Right atrium auricular region (tissue), 2 donors: ENCODE data around the gene CYP4F22. TPM values are rescaled to one million over a fixed set of nuclear protein-coding genes. Genes with fewer than 3 reads are reported as not detected.

Source experiments
- DNase-seq: peaks from one replicate; pipeline ENCODE4 v3.0.0-alpha.2; 2019; ENCODE audit warnings: low spot score
- H3K27ac ChIP-seq, 2 donors: fragments of 200-600 bp; sonication (generic); 1 replicate in 1 of 2; 2 replicates in 1 of 2; pipeline ENCODE4 v1.5.1; 2016 to 2019
- H3K27me3 ChIP-seq, 2 donors: fragments of 200-600 bp; sonication (generic); one replicate each; pipeline versions ENCODE4 v1.5.1 to v1.6.0; 2017 to 2019
- H3K36me3 ChIP-seq: fragments of 200-600 bp; sonication (generic); one replicate; pipeline ENCODE4 v1.5.1; 2016
- H3K4me1 ChIP-seq, 2 donors: fragments of 200-600 bp; sonication (generic); one replicate each; pipeline versions ENCODE4 v1.5.1 to v1.6.0; 2017 to 2019
- H3K4me3 ChIP-seq, 2 donors: fragments of 200-600 bp; sonication (generic); 1 replicate in 1 of 2; 2 replicates in 1 of 2; pipeline ENCODE4 v1.5.1; 2017 to 2019; ENCODE audit warnings: mild to moderate bottlenecking in 1 of 2, moderate library complexity in 1 of 2
- H3K9me3 ChIP-seq, 2 donors: fragments of 200-600 bp; sonication (generic); one replicate each; pipeline ENCODE4 v1.5.1; 2019
- total RNA-seq, 2 donors: library from RNA; depleted of rRNA; stranded (reverse); fragments of >200 nt; gene quantifications; one replicate each; pipeline ENCODE4 v1.1.0, GENCODE V29; 2016
- TF ChIP-seq, protein P1 (sequence below), 2 donors: fragments of 200-600 bp; sonication (generic); IDR thresholded peaks; one replicate each; pipeline ENCODE4 v1.5.1; 2019; ENCODE audit warnings: antibody characterized with exemption in 2 of 2

CYP4F22 gene
- total RNA-seq, 2 donors from 2014 or later: not detected

DNA sequence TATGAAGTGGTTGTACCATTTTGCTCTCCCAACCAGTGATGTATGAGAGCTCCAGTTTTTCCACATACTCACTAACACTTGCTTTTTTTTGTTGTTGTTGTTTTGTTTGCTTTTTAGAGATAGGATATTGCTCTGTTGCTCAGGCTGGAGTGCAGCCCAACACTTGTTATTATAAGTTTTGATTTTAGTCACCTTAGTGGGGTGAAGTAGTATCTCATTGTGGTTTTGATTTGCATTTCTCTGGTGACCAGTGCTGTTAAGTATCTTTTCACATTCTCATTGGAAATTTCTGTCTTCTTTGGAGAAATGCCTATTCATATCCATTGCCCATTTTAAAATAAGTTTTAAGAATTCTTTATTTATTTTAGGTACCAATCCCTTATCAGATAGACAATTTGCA, 31.3 kb downstream of the CYP4F22 start:
- Histone ChIP-seq H3K36me3 (no peaks in the 10 kb centered on the region), H3K27me3 (no peaks in the 10 kb centered on the region), H3K4me3 (no peak overlapping the region), H3K27ac (no peak overlapping the region), H3K4me1 (no peaks in the 10 kb centered on the region), H3K9me3 (peaks cover 0 to 16% of the 10 kb centered on the region in 2 donors)
- TF ChIP-seq, protein P1, sequence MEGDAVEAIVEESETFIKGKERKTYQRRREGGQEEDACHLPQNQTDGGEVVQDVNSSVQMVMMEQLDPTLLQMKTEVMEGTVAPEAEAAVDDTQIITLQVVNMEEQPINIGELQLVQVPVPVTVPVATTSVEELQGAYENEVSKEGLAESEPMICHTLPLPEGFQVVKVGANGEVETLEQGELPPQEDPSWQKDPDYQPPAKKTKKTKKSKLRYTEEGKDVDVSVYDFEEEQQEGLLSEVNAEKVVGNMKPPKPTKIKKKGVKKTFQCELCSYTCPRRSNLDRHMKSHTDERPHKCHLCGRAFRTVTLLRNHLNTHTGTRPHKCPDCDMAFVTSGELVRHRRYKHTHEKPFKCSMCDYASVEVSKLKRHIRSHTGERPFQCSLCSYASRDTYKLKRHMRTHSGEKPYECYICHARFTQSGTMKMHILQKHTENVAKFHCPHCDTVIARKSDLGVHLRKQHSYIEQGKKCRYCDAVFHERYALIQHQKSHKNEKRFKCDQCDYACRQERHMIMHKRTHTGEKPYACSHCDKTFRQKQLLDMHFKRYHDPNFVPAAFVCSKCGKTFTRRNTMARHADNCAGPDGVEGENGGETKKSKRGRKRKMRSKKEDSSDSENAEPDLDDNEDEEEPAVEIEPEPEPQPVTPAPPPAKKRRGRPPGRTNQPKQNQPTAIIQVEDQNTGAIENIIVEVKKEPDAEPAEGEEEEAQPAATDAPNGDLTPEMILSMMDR (IDR thresholded peaks at IDR 0.05): no peak
- no peak for DNase-seq

DNA sequence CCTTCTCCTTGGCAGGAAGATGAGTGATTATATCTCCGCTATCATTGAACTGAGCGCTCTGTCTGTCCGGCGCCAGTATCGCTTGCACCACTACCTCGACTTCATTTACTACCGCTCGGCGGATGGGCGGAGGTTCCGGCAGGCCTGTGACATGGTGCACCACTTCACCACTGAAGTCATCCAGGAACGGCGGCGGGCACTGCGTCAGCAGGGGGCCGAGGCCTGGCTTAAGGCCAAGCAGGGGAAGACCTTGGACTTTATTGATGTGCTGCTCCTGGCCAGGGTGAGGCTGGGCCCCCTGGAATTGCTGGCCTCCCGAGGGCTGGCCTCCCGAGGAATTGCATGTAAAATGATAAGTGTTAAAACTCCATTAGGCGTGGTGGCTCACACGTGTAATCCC, 32.1 kb downstream of the CYP4F22 start:
- no peaks in the 10 kb centered on the region for H3K36me3 ChIP-seq
- H3K27ac ChIP-seq: no peak overlapping the region
- no peaks in the 10 kb centered on the region for H3K4me1 ChIP-seq
- no peak for DNase-seq
- peaks cover 0 to 16% of the 10 kb centered on the region in 2 donors for H3K9me3 ChIP-seq
- TF ChIP-seq, protein P1 (IDR thresholded peaks at IDR 0.05): no peak
- no peak overlapping the region for H3K4me3 ChIP-seq
- H3K27me3 ChIP-seq: no peaks in the 10 kb centered on the region

DNA sequence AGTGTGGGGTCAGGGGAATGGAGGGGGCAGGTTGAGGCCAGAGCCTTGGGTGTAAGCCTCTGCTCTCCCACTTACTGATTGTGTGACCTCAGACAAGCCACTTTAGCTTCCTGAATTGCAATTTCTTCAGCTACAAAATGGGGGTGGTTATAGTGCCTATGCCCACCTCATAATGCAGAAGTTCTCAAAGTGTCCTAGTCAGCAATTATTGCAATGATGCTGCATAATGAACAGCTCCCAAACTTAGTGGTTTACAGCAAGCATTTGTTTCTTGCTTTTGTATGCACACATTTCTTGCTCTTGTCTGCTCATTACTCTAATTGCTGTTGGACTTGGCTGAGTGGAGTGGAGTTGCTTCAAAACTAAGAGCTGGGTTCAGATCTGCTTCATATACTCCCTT, 36.0 kb downstream of the CYP4F22 start:
- Histone ChIP-seq H3K9me3 (peaks cover 0 to 3% of the 10 kb centered on the region in 2 donors), H3K27ac (no peak overlapping the region), H3K4me1 (no peaks in the 10 kb centered on the region), H3K27me3 (no peaks in the 10 kb centered on the region), H3K36me3 (no peaks in the 10 kb centered on the region), H3K4me3 (no peak overlapping the region)
- DNase-seq: no peak
- TF ChIP-seq, protein P1 (IDR thresholded peaks at IDR 0.05): no peak

DNA sequence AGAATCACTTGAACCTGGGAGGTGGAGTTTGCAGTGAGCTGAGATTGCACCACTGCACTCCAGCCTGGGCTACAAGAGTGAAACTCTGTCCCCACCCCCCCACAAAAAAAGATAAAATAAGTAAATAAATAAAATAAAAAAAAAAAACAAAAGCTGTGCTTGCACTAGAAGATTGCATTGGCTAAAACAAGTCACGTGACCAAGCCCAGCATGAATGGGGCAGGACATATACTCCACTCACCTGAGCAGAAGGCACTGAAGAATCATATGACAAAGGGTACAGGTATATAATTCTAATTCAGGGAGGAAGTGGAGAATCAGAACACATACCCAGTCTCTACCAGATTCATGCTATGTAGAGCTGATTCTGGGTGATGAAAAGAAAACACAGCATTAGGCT, 36.6 kb downstream of the CYP4F22 start:
- no peak for DNase-seq
- no peaks in the 10 kb centered on the region for H3K4me1 ChIP-seq
- TF ChIP-seq, protein P1 (IDR thresholded peaks at IDR 0.05): no peak
- no peaks in the 10 kb centered on the region for H3K9me3 ChIP-seq
- H3K36me3 ChIP-seq: no peaks in the 10 kb centered on the region
- H3K27me3 ChIP-seq: no peaks in the 10 kb centered on the region
- no peak overlapping the region for H3K27ac ChIP-seq
- H3K4me3 ChIP-seq: no peak overlapping the region

DNA sequence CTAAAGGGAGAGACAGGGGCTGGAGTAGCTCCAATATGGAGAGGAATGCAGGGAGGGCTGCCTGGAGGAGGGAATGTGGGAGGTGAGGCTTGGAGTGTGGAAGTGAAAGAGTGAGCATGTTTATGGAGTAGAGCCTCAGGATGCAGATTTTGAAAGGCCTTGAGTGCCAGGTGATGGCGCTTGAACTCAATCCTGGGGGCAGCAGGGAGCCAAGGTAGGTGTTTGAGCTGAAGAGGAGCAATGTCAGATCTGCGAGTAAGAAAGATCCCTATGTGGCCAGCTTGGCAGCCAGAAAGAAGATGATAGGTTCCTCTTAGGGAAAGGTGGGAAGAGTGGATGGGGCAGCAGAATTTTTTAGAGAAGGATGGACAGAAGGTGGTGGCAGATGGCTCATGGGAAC, 40.3 kb downstream of the CYP4F22 start:
- DNase-seq: no peak
- Histone ChIP-seq H3K27me3 (no peaks in the 10 kb centered on the region), H3K9me3 (no peaks in the 10 kb centered on the region), H3K4me1 (peaks cover 0 to 12% of the 10 kb centered on the region in 2 donors), H3K36me3 (no peaks in the 10 kb centered on the region), H3K4me3 (no peak overlapping the region), H3K27ac (no peak overlapping the region)
- TF ChIP-seq, protein P1 (IDR thresholded peaks at IDR 0.05): no peak

DNA sequence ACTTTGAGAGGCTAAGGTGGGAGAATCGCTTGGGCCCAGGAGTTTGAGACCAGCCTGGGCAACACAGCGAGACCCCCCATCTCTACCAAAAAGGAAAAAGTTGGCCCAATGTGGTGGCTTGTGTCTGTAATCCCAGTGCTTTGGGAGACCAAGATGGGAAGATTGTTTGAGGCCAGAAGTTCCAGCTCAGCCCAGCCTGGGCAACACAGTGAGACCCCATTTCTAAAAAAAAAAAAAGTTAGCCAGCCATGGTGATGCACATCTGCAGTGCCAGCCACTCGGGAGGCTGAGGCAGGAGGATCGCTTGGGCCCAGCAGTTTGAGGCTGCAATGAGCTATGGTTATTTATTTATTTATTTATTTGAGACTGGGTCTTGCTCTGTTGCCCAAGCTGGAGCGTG, 41.3 kb downstream of the CYP4F22 start:
- TF ChIP-seq, protein P1 (IDR thresholded peaks at IDR 0.05): no peak
- H3K4me3 ChIP-seq: no peak overlapping the region
- no peak for DNase-seq

More for the DNA sequence above, 41.3 kb downstream of the CYP4F22 start:
- H3K4me1 ChIP-seq: peaks cover 0 to 12% of the 10 kb centered on the region in 2 donors
- H3K27me3 ChIP-seq: no peaks in the 10 kb centered on the region
- no peak overlapping the region for H3K27ac ChIP-seq
- H3K9me3 ChIP-seq: no peaks in the 10 kb centered on the region
- no peaks in the 10 kb centered on the region for H3K36me3 ChIP-seq
